ENCODE results near the gene MCCC1.
"Not testable (repeated sequence)": the region's sequence is repeated elsewhere in the genome, so short reads cannot be mapped to it uniquely, and the experiment has no call there.

GRCh38 chr3:183103950-183104349 lies 4.7 kb upstream of the MCCC1 start:
- not testable (repeated sequence) for TF ChIP-seq EZH2phosphoT487 (IDR thresholded peaks at IDR 0.05; ENCODE audit: insufficient read depth, low read depth); EZH2 (IDR thresholded peaks at IDR 0.05; ENCODE audit: insufficient read depth, poor library complexity, severe bottlenecking)
